Astrocyte of the cerebellum (primary cell): ENCODE data around the gene PARP8.
"Not testable (repeated sequence)": the region's sequence is repeated elsewhere in the genome, so short reads cannot be mapped to it uniquely, and the experiment has no call there.

ENCODE experiments used
- DNase-seq: peaks from one replicate; pipeline ENCODE4 v3.0.0-alpha.2; 2011; ENCODE audit warnings: low read depth
- H3K4me3 ChIP-seq: 2 replicates; pipeline ENCODE4 v1.5.1; 2011; ENCODE audit warnings: mild to moderate bottlenecking, low read depth, low read length, moderate library complexity
- CTCF ChIP-seq: IDR thresholded peaks from 2 replicates; pipeline ENCODE4 v1.5.1; 2012; ENCODE audit warnings: low read length, low read depth, moderate library complexity, mild to moderate bottlenecking; ENCODE audit errors: missing control alignments
- in situ Hi-C: cut with HindIII; loops from 2 replicates; pipeline ENCODE4 v1.10.0; 2017; ENCODE audit warnings: low sequenced_read_pairs

The PARP8 gene

GRCh38 chr5:50807661-50808060, 141.2 kb downstream of the PARP8 start:
- in situ Hi-C loops: no loop called here
- no peak overlapping the region for H3K4me3 ChIP-seq
- DNase-seq: no peak
- no peak for TF ChIP-seq CTCF

GRCh38 chr5:50808406-50808805, 142.0 kb downstream of the PARP8 start:
- DNase-seq: no peak
- TF ChIP-seq CTCF: no peak
- no peak overlapping the region for H3K4me3 ChIP-seq
- in situ Hi-C loops: no loop called here

DNA sequence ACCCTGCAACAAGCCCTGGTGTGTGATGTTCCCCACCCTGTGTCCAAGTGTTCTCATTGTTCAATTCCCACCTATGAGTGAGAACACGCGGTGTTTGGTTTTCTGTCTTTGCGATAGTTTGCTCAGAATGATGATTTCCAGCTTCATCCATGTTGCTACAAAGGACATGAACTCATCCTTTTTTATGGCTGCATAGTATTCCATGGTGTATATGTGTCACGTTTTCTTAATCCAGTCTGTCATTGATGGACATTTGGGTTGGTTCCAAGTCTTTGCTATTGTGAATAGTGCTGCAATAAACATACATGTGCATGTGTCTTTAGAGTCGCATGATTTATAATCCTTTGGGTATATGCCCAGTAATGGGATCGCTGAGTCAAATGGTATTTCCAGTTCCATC, 145.3 kb downstream of the PARP8 start:
- DNase-seq, in situ Hi-C loops, H3K4me3 ChIP-seq: not testable (repeated sequence)

DNA sequence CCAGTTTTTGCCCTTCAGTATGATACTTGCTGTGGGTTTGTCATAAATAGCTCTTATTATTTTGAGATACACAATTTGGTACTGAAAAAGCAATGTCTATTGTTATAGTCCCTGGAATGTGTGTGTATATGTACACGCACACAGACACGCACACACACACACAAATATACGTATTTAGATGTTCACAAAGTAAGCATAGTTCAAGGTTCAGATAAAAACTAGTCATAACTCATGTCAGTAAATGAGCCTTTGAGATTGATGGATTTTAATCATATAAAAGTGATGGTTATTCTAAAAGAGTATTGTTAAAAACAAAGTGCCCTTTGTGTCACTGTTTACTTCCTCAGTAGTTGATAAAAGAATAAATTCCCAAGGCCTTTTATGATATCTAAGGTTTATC, 147.3 kb downstream of the PARP8 start:
- no peak overlapping the region for H3K4me3 ChIP-seq
- in situ Hi-C loops: no loop called here

GRCh38 chr5:50814556-50814955, 148.1 kb downstream of the PARP8 start:
- in situ Hi-C loops: no loop called here
- no peak overlapping the region for H3K4me3 ChIP-seq
- TF ChIP-seq CTCF: no peak
- DNase-seq: no peak

More for the DNA sequence above, 147.3 kb downstream of the PARP8 start:
- no peak for DNase-seq
- TF ChIP-seq CTCF: no peak

DNA sequence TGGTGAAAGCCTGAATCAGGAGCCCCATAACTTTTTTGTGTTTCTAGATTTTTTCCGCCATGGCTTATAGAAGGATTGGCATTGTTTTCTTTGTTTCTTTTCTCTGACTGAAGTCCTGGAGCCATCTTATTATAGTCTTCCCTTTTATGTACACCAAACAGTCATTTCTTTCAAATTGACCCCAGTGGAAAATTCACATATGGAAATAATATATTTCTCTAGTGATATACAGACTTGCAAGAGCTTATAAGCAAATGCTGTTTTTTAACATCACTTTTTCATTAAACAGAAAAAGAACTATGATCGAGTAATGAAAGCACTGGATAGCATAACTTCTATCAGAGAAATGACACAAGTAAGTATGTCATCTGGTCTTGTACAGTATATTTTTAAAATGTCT, 155.6 kb downstream of the PARP8 start:
- no peak for DNase-seq
- in situ Hi-C loops: no loop called here
- TF ChIP-seq CTCF: no peak
- no peak overlapping the region for H3K4me3 ChIP-seq

GRCh38 chr5:50822761-50823160, 156.3 kb downstream of the PARP8 start:
- no peak for DNase-seq
- in situ Hi-C loops: no loop called here
- H3K4me3 ChIP-seq: no peak overlapping the region
- TF ChIP-seq CTCF: no peak
